Adrenal gland (tissue), 12 donors: ENCODE data around the gene METTL24. TPM values are rescaled to one million over a fixed set of nuclear protein-coding genes. Genes with fewer than 3 reads are reported as not detected.

ENCODE experiments used
- DNase-seq, 7 donors: peaks; one replicate each; pipeline ENCODE4 v3.0.0-alpha.2; 2019 to 2020
- H3K27ac ChIP-seq, 5 donors: fragments of 200-600 bp; sonication (generic) in 4 of 5; 1 replicate in 3 of 5; 2 replicates in 2 of 5; pipeline versions ENCODE4 v1.5.1 to v1.8.0; 2016 to 2020; ENCODE audit warnings: mild to moderate bottlenecking in 1 of 5
- H3K27me3 ChIP-seq: fragments of 200-600 bp; 2 replicates; pipeline ENCODE4 v1.8.0; 2021
- H3K36me3 ChIP-seq, 2 donors: fragments of 200-600 bp; replicated peaks in 1 of 2; 1 replicate in 1 of 2; 2 replicates in 1 of 2; pipeline versions ENCODE4 v1.5.1 to v1.8.0; 2018 to 2022
- H3K4me1 ChIP-seq, 2 donors: fragments of 200-600 bp; replicated peaks in 1 of 2; 1 replicate in 1 of 2; 2 replicates in 1 of 2; pipeline versions ENCODE4 v1.5.1 to v1.8.0; 2018 to 2021
- H3K4me3 ChIP-seq, 4 donors: fragments of 200-600 bp; sonication (generic) in 3 of 4; one replicate each; pipeline ENCODE4 v1.5.1; 2016 to 2018
- H3K9me3 ChIP-seq, 3 donors: fragments of 200-600 bp; sonication (generic) in 1 of 3; replicated peaks in 1 of 3; 1 replicate in 2 of 3; 2 replicates in 1 of 3; pipeline versions ENCODE4 v1.5.1 to v1.8.0; 2016 to 2021
- CTCF ChIP-seq, 6 experiments: fragments of 450-650 bp in 4 of 6; fragments of 200-600 bp in 2 of 6; sonication (generic) in 1 of 6; IDR thresholded peaks; 1 replicate in 5 of 6; 2 replicates in 1 of 6; pipeline versions ENCODE4 v1.5.1 to v1.8.0; 2016 to 2021; ENCODE audit warnings: antibody characterized with exemption in 6 of 6, mild to moderate bottlenecking in 2 of 6, moderate library complexity in 1 of 6
- POLR2A ChIP-seq, 2 donors: fragments of 450-650 bp; IDR thresholded peaks; one replicate each; pipeline ENCODE4 v1.6.1; 2017; ENCODE audit warnings: antibody characterized with exemption in 2 of 2, mild to moderate bottlenecking in 2 of 2, moderate library complexity in 1 of 2
- WGBS, 4 donors: extraction: QIAGEN DNeasy Blood & Tissue Kit in 2 of 4; methylation state at CpG; one replicate each; pipeline versions ENCODE4 v1.1.5 to v1.1.7; 2013 to 2017; 5-methylcytosine and 5-hydroxymethylcytosine counted together
- intact Hi-C, 2 donors: fragments of 100-400 bp; cut with DNase I; formaldehyde crosslinking; loops; one replicate each; pipeline versions ENCODE4 v1.14.1 to v1.15.0; 2022 to 2023
- polyA plus RNA-seq, 3 donors: library from polyadenylated mRNA; stranded (reverse); fragments of 200-250 nt in 2 of 3; fragments of 350-450 nt in 1 of 3; fragmentation: Illumina TruSeq in 1 of 3; extraction: RNeasy Lipid Tissue Mini Kit (QIAGEN cat#74804) in 1 of 3; gene quantifications; one replicate each; pipeline ENCODE4 v1.2.3, GENCODE V29; 2013 to 2014
- total RNA-seq, 9 donors: library from RNA; depleted of rRNA in 4 of 9; stranded (reverse); fragments of >200 nt in 4 of 9; fragments of 120-200 nt in 1 of 9; fragmentation: NEBNext Ultra II Directional in 1 of 9; extraction: Animal tissue kit (Norgen Biotek cat#: 25700) in 1 of 9; gene quantifications; one replicate each; pipeline versions ENCODE4 v1.1.0 to v1.2.4, GENCODE V29; 2013 to 2023
- donor health status: healthy with polysubstance abuse.
- donor health status: Bipolar disorder and iron deficiency.
- donor health status: DM: yes; HTN: yes; CAD: no.
- donor health status: DM: no; HTN: no; CAD: no.
- donor health status: DM: no; HTN: no; CAD: no.
- donor health status: DM: yes; HTN: yes; CAD: no.

The METTL24 gene
- total and polyA plus RNA-seq, 12 donors: 0.20 to 5.0 (median 1.8) TPM; not detected in 1

GRCh38 chr6:110216140-110216539 is 142.0 kb downstream of the METTL24 start:
- no peaks in the 10 kb centered on the region for H3K27me3 ChIP-seq
- H3K27ac ChIP-seq: no peak overlapping the region
- no peak overlapping the region for H3K4me3 ChIP-seq
- DNase-seq: no peak
- intact Hi-C loops: no loop called here
- H3K9me3 ChIP-seq: no peaks in the 10 kb centered on the region
- 80 to 88% (median 84%) methylated on average over 5 of the region's 5 CpGs for WGBS, 4 donors
- TF ChIP-seq POLR2A (IDR thresholded peaks at IDR 0.05) (no peak), CTCF (IDR thresholded peaks at IDR 0.05) (no peak)
- peaks cover 0 to 63% of the 10 kb centered on the region in 2 donors for H3K36me3 ChIP-seq
- H3K4me1 ChIP-seq: peaks cover 3 to 8% of the 10 kb centered on the region in 2 donors

GRCh38 chr6:110214338-110214737 is 143.8 kb downstream of the METTL24 start:
- H3K9me3 ChIP-seq: no peaks in the 10 kb centered on the region
- H3K27me3 ChIP-seq: no peaks in the 10 kb centered on the region
- 64 to 100% (median 70%) methylated on average over 1 of the region's 1 CpG for WGBS, 4 donors
- no peak for DNase-seq
- intact Hi-C loops: no loop called here
- peaks cover 0 to 50% of the 10 kb centered on the region in 2 donors for H3K36me3 ChIP-seq
- no peak overlapping the region for H3K27ac ChIP-seq
- no peak for TF ChIP-seq POLR2A (IDR thresholded peaks at IDR 0.05)
- H3K4me3 ChIP-seq: no peak overlapping the region
- peaks cover 3 to 8% of the 10 kb centered on the region in 2 donors for H3K4me1 ChIP-seq

- Histone ChIP-seq H3K9me3 (no peaks in the 10 kb centered on the region), H3K4me1 (peaks cover 3 to 8% of the 10 kb centered on the region in 2 donors), H3K27ac (peak overlapping the region in 1 of 5 donors; percentile 19), H3K27me3 (no peaks in the 10 kb centered on the region), H3K36me3 (peaks cover 0 to 36% of the 10 kb centered on the region in 2 donors), H3K4me3 (no peak overlapping the region)
- intact Hi-C loops: no loop called here
- TF ChIP-seq POLR2A (IDR thresholded peaks at IDR 0.05): no peak
- TF ChIP-seq CTCF (IDR thresholded peaks at IDR 0.05): no peak
- DNase-seq: no peak
- WGBS, 4 donors: 85 to 95% (median 89%) methylated on average over 1 of the region's 1 CpG
Observed at GRCh38 chr6:110211753-110212152, 146.4 kb downstream of the METTL24 start.

GRCh38 chr6:110207652-110208051 is 150.5 kb downstream of the METTL24 start:
- WGBS, 4 donors: 94 to 99% (median 98%) methylated on average over 3 of the region's 3 CpGs
- no peak overlapping the region for H3K4me3 ChIP-seq
- intact Hi-C loops: no loop called here
- H3K4me1 ChIP-seq: peaks cover 3 to 6% of the 10 kb centered on the region in 2 donors
- no peak for DNase-seq
- H3K36me3 ChIP-seq: peaks cover 0 to 15% of the 10 kb centered on the region in 2 donors
- TF ChIP-seq POLR2A (IDR thresholded peaks at IDR 0.05) (no peak), CTCF (IDR thresholded peaks at IDR 0.05) (no peak)
- H3K9me3 ChIP-seq: no peaks in the 10 kb centered on the region
- no peak overlapping the region for H3K27ac ChIP-seq
- H3K27me3 ChIP-seq: no peaks in the 10 kb centered on the region

GRCh38 chr6:110201151-110201884 is 156.8 kb downstream of the METTL24 start:
- Histone ChIP-seq H3K27ac (no peak overlapping the region), H3K4me3 (no peak overlapping the region), H3K36me3 (no peaks in the 10 kb centered on the region), H3K4me1 (peaks cover 0 to 9% of the 10 kb centered on the region in 2 donors), H3K27me3 (no peaks in the 10 kb centered on the region), H3K9me3 (no peaks in the 10 kb centered on the region)
- no peak for TF ChIP-seq CTCF (IDR thresholded peaks at IDR 0.05)
- TF ChIP-seq POLR2A (IDR thresholded peaks at IDR 0.05): no peak
- 88 to 98% (median 95%) methylated on average over 3 of the region's 3 CpGs for WGBS, 4 donors
- no peak for DNase-seq
- intact Hi-C loops: no loop called here
